NCI-H748 (cell line): ENCODE measurements around the gene GAS7.

ENCODE experiments used
- DNase-seq: peaks from one replicate; lab custom pipeline; 2025; ENCODE audit not compliant: unreplicated experiment; lab: John Stamatoyannopoulos, UW

Gene GAS7

DNA sequence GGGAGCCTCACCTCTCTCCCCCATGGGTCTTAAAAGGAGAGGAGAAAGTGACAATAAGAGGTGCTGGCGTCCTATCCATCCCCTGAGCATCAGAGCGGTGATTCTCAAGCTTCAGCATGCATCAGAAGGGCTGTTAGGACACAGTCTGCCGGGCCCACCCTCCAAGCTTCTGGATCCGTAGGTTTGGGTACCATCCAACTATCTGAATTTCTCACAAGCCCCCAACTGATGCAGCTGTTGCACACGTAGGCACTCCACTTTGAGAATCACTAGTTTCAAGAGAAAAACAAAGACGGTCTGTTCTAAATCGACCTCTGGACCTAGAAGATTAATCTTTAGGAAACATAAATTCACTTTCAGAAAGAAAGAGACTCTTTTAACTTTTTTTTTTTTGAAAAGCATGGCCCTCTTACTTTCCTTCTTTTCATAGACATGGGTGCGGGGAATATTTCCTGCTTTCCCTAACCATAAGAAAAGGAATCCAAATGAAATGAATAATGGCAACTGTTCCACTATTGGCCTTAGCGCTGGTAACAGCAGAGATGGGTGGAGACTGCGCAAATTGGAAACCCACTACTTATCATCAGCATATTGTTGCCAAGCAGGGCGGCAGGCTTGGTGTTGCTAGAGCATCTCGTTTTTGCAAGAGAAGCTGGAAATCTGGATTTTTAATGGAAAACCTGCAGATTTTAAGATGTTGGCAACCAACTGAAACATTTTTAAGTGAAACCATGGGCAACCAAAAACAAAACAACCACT, 144.4 kb downstream of the GAS7 start:
- no peak for DNase-seq

DNA sequence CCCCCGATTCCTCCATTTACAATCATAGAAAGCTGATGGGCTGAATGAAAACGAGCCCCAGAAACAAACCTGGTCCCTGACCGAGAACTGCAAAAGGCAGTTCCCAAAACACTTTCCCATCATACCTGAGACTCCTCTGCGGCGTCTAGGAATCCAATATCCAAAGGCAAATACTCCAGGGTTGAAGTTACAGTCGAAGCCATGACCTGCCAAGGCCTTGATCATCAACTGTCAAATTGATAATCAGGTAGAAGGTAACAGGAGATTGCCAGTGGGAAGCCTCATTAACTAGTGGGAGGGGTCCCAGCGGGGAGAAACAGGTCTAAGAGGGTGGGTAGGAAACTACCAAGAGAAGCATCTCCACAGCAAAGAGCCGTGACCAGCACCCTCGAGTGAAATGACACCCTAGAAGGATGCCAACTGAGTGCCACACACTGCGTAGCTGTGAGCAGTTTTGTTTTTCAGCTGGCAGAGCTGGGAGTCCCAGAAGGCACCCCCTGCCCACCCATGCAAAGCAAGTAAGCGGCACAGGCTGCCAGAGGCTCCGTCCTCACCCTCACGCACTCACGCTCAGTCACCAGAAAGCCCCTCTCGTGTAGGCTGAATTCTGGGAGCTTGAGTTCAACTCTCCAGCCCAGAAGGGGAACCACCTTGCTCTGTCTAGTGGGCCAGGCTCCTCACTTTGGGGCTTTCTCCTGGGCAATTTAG, 146.1 kb downstream of the GAS7 start:
- no peak for DNase-seq

DNA sequence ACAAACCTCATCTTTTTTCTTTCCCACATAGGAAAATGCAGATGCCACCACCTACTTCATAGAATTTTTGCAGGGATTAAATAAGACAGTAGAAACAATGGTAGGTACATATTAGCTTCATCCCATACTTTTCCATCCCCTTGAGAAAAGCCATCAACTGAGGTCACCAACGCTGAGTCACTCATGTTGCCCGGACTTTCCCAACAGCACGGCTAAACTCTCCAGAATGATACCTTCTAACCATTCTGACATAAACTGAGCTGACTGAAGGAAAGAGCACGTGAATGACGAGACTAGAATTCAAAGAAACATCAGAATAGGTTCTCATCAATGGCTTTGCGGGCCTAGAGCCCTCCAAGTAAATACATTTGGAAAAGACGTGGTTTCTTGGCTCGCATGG, 147.3 kb downstream of the GAS7 start:
- DNase-seq, result no peak

DNA sequence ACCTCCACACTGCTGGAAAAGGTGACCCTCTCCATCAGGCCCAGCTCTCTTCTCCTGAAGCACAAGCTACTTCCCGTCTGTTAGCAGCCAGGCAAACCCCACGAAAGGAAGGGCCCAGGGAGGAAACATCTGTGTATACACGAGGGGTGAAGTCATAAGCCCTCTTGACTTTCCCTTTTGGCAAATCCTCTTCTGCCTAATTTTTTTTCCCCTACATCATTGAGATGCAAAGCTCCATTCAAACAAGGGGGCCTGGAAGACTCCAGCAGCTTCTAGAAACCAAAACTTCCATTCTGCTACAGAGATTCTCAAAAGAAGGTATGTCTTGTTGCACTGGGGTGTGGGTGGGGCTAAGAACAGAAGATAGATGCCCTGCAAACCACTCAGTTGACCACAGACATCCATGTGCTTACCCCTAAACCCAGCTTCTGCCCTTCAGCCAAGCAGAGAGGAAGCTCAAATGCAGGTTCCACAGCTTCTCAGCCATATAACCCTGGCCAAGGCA, 147.8 kb downstream of the GAS7 start:
- no peak for DNase-seq

DNA sequence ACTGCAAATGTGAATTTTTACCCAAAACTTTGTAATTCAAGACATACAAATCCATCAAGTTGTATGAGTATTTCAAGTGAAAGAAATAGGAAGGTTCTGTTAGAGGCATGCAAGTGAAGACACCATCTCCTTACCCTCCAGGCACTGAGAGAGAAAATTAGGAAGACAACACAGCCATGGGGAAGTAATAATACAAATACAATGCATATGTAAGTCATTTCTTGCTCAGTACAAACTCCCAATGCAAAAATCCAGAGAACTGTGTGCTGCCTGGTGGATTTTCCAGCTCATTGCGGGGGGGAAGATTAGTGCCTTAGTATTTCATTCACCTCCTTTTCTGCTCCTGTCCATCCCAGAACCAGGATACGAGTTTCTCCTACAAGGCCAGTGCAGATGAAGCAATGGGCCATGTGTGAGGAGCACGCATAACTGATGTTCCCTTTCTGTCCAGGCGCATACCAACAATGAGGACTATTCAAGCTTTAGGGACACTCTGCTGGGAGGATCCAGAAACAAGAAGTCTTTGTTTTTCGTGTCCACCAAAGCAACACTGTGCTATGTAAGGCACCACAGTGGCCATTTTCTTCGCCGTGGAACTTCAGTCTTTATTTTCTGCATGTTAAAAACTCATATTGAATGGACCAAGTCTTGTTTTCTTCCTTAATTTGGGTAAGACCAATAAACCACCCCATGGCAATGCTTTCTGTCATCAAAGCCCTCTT, 149.6 kb downstream of the GAS7 start:
- no peak for DNase-seq

DNA sequence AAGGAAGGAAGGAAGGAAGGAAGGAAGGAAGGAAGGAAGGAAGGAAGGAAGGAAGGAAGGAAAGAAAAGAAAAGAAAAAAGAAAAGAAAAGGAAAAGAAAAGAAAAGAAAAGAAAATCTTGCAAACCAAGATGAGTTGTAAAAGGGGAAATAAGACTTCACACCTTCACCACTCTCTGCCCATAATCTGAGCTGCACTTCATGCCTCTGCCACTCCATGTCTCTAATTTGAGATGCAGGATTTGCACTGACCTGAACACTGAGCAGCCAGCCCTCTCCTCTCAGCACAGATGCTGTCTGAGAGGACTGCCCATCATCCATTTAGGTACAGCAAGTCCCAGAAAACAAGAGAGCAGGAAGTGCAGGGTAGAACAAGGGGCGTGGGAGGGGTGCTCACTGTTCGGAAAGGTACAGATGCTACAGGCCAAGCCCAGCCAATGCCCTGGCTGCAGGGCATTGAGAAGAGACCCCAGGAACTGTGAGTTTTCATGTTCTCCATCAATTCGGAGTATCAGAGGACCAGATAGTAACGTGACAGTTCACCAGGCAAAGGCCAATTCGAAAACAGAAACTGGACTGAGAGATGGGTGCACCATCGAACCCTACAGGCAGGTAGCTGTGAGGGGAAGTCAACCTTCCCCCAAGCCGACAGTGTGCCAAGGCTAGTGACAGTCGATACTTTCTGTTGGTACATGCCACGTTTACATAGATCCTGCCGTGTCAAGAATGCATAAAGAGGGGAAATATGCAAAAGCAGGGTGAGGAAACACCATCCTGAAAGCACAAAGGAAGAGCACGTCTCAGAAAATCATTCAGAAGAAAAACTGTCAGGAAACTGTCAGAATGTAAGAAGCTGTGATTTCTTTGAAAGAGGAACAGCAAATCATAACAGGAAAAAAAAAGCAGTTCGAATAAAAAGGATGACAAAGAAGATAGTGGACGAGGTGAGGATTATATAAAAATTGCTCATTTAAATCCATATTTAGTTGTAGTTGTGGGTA, 151.3 kb downstream of the GAS7 start:
- DNase-seq, result no peak

DNA sequence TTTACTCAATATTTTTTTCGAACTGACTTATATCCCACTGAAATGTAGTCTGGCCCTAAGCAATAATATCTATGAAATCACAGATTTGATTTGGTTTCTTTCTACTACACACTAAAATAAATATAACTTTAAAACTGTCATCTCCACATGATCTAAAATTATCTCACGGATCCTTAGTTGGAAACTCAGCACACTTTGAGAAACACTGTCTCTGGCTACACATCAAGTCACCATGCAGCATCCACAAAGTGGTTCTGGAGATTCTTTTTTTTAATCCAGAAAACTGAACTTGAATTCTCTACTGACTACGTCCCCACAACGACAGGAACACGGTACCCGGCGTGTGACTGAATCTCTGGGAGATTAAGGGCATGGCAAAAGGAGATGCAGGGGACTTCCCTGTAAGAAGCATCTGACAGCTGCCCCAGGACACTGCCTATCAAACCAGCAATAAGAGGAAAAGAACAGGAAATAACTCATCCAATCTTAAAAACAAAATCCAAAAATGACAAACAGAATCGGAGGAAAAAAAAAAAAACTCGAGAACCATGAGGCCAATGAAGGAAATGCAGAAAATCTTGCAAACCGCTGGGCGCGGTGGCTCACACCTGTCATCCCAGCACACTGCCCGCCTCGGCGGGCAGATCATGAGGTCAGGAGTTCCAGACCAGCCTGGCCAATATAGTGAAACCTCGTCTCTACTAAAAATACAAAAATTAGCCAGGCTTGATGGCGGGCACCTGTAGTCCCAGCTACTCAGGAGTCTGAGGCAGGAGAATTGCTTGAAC, 152.3 kb downstream of the GAS7 start:
- no peak for DNase-seq

DNA sequence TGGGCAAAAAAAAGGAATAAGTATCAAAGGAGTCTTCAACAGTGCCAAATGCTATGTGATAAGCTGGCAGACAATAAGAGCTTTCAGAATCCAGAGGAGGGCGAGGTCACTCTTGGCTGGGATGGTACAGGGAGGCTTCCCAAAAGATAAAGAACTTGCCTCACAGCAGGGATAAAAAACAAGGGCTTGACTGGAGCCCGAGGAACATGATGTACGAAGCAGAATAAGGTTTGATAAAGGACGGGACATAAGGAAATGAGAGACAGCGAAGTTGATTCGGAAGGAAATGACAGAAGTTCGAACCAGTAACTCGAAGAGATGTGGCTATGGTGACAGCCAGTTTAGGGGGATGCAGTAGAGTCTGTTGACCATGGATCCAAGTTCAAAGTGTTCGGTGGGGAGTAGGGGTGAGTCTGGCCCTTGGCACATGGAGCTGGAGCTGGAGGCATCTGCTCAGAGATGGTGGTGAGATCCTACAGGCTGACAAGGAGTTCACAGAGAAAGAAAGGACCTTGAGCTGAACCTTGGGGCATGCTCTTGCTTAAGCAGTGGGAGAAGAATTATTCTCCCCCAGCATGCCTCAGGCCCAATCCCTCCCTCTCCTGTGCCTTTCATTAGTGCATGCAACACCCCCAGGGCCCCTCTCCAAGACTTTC, 155.7 kb downstream of the GAS7 start:
- no peak for DNase-seq

- DNase-seq, result no peak
Observed at GRCh38 chr17:10041916-10042588, 156.4 kb downstream of the GAS7 start.

DNA sequence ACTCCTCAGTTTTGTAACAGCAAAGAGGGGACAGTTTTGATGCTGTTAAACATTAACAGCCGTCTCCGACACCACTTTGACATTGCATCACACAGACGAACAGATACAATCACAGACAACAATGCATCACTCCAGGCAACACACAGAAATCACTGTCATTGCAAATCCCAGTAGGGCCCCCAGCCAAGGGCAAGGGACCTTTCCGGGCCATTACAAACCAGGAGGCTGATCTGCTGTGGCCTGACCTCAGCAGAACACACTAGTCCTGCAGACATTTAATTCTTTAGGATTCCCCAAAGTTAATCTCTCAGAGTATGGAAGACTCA, 157.2 kb downstream of the GAS7 start:
- DNase-seq, result no peak

DNA sequence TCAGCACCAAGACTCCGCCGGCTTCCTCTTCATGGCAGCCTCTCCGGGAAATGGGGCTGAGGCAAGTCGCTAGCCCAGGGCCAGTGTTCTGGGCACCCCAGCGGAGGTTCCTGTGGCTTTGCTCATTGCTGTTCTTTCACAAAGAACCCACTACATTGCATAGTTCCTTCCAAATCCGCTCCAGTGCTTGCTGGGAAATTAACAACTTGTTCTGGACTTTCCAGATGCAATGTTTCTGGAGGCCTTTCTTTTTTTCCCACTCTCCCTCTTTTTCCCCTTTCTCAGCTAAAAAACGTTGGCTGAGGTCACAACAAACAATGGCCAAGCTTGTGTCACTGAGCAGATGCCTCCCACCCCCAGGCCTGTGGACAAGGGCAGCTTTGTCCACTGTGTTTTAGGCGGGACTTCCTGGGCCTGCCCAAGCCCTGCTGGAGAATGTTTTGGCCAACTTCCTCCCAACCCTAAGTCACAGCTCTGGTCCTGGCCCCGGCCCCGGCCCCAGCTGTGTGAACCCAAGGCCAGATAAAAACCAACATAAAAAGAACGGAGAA, 161.8 kb downstream of the GAS7 start:
- no peak for DNase-seq

GRCh38 chr17:10035885-10036284, 162.5 kb downstream of the GAS7 start:
- no peak for DNase-seq

GRCh38 chr17:10034719-10035475, 163.5 kb downstream of the GAS7 start:
- DNase-seq, result no peak

GRCh38 chr17:10033959-10034358, 164.4 kb downstream of the GAS7 start:
- DNase-seq, result no peak

DNA sequence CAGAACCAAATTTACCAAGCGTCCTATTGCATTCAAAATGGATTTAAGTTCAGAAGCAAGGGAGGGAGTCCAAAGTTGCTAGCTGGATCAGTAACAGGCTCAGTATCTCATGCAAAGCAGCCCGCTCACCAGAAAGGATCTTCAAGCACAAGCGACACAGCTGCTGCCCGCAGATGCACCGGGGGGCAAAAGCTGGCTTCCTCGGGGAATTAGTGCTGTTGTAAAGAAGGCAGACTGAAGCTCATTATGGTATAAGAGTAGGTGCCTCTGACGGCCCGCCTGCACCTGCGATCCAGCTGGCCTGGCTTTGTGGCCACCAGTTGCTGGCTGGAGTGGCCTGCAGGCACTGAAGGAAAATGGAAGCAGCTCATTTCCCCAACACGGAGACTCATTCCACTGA, 165.0 kb downstream of the GAS7 start:
- DNase-seq, result no peak

GRCh38 chr17:10032118-10032852, 166.1 kb downstream of the GAS7 start:
- no peak for DNase-seq

DNA sequence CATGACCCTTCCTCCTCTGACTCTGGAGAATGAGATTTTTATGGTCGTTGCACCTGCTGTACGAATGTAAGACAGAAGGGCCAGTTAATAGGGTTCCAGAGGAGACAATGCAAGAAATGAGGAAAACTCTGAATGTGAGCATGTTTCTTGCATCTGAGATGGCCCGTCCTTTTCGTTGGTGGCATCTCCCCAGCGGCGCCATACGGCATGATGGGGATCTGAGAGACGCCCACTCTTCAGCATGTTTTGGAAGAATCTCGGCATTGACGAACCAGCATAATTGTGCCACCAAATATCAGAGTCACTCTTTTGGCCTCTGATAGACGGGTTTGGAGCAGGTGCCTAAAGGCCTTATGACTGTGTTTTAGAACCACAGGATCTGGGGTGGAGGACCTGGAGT, 166.8 kb downstream of the GAS7 start:
- DNase-seq, result no peak
